HepG2 (cell line): ENCODE measurements around the gene CIB1. TPM values are rescaled to one million over a fixed set of nuclear protein-coding genes. Genes with fewer than 3 reads are reported as not detected.

Source experiments
- CTCF ChIP-seq: sonication (generic); formaldehyde crosslinking; IDR thresholded peaks from 2 replicates; pipeline ENCODE4 v1.5.0; 2020; ENCODE audit warnings: mild to moderate bottlenecking, missing genetic modification reagents, moderate library complexity
- ETV5 ChIP-seq: IDR thresholded peaks from 2 replicates; pipeline ENCODE4 v1.6.1; 2018; ENCODE audit warnings: missing biosample characterization, missing genetic modification reagents, inconsistent platforms, borderline replicate concordance
- GLMP ChIP-seq: sonication (generic); formaldehyde crosslinking; IDR thresholded peaks from 2 replicates; pipeline ENCODE4 v1.9.0; 2021; ENCODE audit warnings: missing genetic modification reagents, mild to moderate bottlenecking, borderline replicate concordance
- GTF3A ChIP-seq: sonication (generic); formaldehyde crosslinking; conservative IDR thresholded peaks from 2 replicates; pipeline ENCODE4 v1.4.0; 2020; ENCODE audit warnings: mild to moderate bottlenecking, missing genetic modification reagents
- MAFG ChIP-seq: sonication (generic); formaldehyde crosslinking; IDR thresholded peaks from 2 replicates; pipeline ENCODE4 v1.5.1; 2020; ENCODE audit warnings: mild to moderate bottlenecking, missing genetic modification reagents
- MYPOP ChIP-seq: sonication (generic); formaldehyde crosslinking; IDR thresholded peaks from 2 replicates; pipeline ENCODE4 v1.8.1; 2023; ENCODE audit warnings: mild to moderate bottlenecking, moderate library complexity, missing genetic modification reagents
- NR0B2 ChIP-seq: sonication (generic); formaldehyde crosslinking; IDR thresholded peaks from 2 replicates; pipeline ENCODE4 v1.4.0; 2020; ENCODE audit warnings: mild to moderate bottlenecking, missing genetic modification reagents
- PAWR ChIP-seq: sonication (generic); formaldehyde crosslinking; IDR thresholded peaks from 2 replicates; pipeline ENCODE4 v1.4.0; 2020; ENCODE audit warnings: missing genetic modification reagents, mild to moderate bottlenecking, borderline replicate concordance
- RNF219 ChIP-seq: sonication (generic); formaldehyde crosslinking; IDR thresholded peaks from 2 replicates; pipeline ENCODE4 v1.5.0; 2020; ENCODE audit warnings: mild to moderate bottlenecking, missing genetic modification reagents
- TEF ChIP-seq: sonication (generic); formaldehyde crosslinking; IDR thresholded peaks from 2 replicates; pipeline ENCODE4 v1.5.0; 2020; ENCODE audit warnings: missing genetic modification reagents
- THAP8 ChIP-seq: sonication (generic); formaldehyde crosslinking; IDR thresholded peaks from 2 replicates; pipeline ENCODE4 v1.5.1; 2020; ENCODE audit warnings: missing genetic modification reagents, mild to moderate bottlenecking, borderline replicate concordance
- YEATS2 ChIP-seq: sonication (generic); formaldehyde crosslinking; IDR thresholded peaks from 2 replicates; pipeline ENCODE4 v1.4.0; 2020; ENCODE audit warnings: missing genetic modification reagents, borderline replicate concordance
- ZBTB7A ChIP-seq: sonication (generic); formaldehyde crosslinking; IDR thresholded peaks from 2 replicates; pipeline ENCODE4 v1.8.0; 2022; ENCODE audit warnings: mild to moderate bottlenecking, missing genetic modification reagents
- ZNF282 ChIP-seq: fragments of 450-650 bp; IDR thresholded peaks from 2 replicates; pipeline ENCODE4 v1.6.1; 2018; ENCODE audit not compliant: partially characterized antibody
- ZNF333 ChIP-seq: sonication (generic); formaldehyde crosslinking; IDR thresholded peaks from 2 replicates; pipeline ENCODE4 v1.4.0; 2020; ENCODE audit warnings: mild to moderate bottlenecking, missing genetic modification reagents, borderline replicate concordance
- ZNF33A ChIP-seq: sonication (generic); formaldehyde crosslinking; IDR thresholded peaks from 2 replicates; pipeline ENCODE4 v1.5.1; 2020; ENCODE audit warnings: missing genetic modification reagents, mild to moderate bottlenecking, moderate library complexity, borderline replicate concordance
- ZNF496 ChIP-seq: sonication (generic); formaldehyde crosslinking; IDR thresholded peaks from 2 replicates; pipeline ENCODE4 v1.8.1; 2023; ENCODE audit warnings: mild to moderate bottlenecking, moderate library complexity, missing genetic modification reagents; ENCODE audit not compliant: insufficient replicate concordance
- ZNF530 ChIP-seq: sonication (generic); formaldehyde crosslinking; IDR thresholded peaks from 2 replicates; pipeline ENCODE4 v1.5.0; 2020; ENCODE audit warnings: low read depth, mild to moderate bottlenecking, missing genetic modification reagents
- polyA plus RNA-seq, 8 experiments: library from polyadenylated mRNA; depleted of rRNA in 3 of 8; stranded (reverse) in 7 of 8; unstranded in 1 of 8; fragments of >200 nt; fragmentation: Illumina TruSeq in 4 of 8; extraction: Trizol in 4 of 8; gene quantifications; 2 replicates each; pipeline versions ENCODE4 v1.2.1 to v1.2.3, GENCODE V29; 2011 to 2016; ENCODE audit warnings: low read depth in 4 of 8, missing spikeins in 1 of 8, mixed read lengths in 1 of 8; ENCODE audit not compliant: insufficient read depth in 1 of 8
- total RNA-seq, 5 experiments: library from RNA; depleted of rRNA; stranded (reverse); fragments of >200 nt; fragmentation: Illumina TruSeq; extraction: Trizol; gene quantifications; 2 replicates each; pipeline ENCODE4 v1.2.3, GENCODE V29; 2016; ENCODE audit warnings: low read depth in 1 of 5

The CIB1 gene
- total and polyA plus RNA-seq, 2 of the 13 experiments (the other 11 are each of a cell fraction or from before 2014, with no cell fraction given): 38.7 to 72.7 TPM

- TF ChIP-seq CTCF (no peak), GTF3A (CRISPR knock-in tag) (no peak), ZNF282 (no peak), ZNF33A (no peak), MAFG (CRISPR knock-in tag) (no peak), NR0B2 (CRISPR knock-in tag) (peak; percentile 68), ZNF530 (CRISPR knock-in tag) (no peak), ZNF496 (CRISPR knock-in tag) (no peak), GLMP (CRISPR knock-in tag) (no peak), ZBTB7A (CRISPR knock-in tag) (peak; percentile 50; the same call in 1 of the 2 replicates), ETV5 (CRISPR knock-in tag) (peak; percentile 93), TEF (peak; percentile 56; the same call in 1 of the 2 replicates), YEATS2 (CRISPR knock-in tag) (peak; percentile 84; the same call in 1 of the 2 replicates), RNF219 (CRISPR knock-in tag) (peak; percentile 83; the same call in 1 of the 2 replicates), MYPOP (CRISPR knock-in tag) (peak; percentile 78; the same call in 1 of the 2 replicates), THAP8 (CRISPR knock-in tag) (peak; percentile 81; the same call in 1 of the 2 replicates), PAWR (CRISPR knock-in tag) (peak; percentile 49; the same call in 1 of the 2 replicates), ZNF333 (CRISPR knock-in tag) (0 out of 2 replicates have a peak, but pooled peaks have one; percentile 12)
Observed at GRCh38 chr15:90265271-90266060, 31.7 kb upstream of the CIB1 start, which contains the start of gene NGRN (continued).
